WI38 (cell line): ENCODE results near the gene MACO1.

Experiments used
- H3K4me3 ChIP-seq: 2 replicates; pipeline ENCODE4 v1.5.1; 2011; ENCODE audit warnings: low read depth, mild to moderate bottlenecking, control low read depth, low read length
- TF ChIP-seq, protein P1 (sequence below): IDR thresholded peaks from 2 replicates; pipeline ENCODE4 v1.5.1; 2012; ENCODE audit warnings: low read depth, mild to moderate bottlenecking, control low read depth, low read length

MACO1 gene

GRCh38 chr1:25538191-25538767 lies 107.6 kb downstream of the MACO1 start:
- TF ChIP-seq, protein P1, sequence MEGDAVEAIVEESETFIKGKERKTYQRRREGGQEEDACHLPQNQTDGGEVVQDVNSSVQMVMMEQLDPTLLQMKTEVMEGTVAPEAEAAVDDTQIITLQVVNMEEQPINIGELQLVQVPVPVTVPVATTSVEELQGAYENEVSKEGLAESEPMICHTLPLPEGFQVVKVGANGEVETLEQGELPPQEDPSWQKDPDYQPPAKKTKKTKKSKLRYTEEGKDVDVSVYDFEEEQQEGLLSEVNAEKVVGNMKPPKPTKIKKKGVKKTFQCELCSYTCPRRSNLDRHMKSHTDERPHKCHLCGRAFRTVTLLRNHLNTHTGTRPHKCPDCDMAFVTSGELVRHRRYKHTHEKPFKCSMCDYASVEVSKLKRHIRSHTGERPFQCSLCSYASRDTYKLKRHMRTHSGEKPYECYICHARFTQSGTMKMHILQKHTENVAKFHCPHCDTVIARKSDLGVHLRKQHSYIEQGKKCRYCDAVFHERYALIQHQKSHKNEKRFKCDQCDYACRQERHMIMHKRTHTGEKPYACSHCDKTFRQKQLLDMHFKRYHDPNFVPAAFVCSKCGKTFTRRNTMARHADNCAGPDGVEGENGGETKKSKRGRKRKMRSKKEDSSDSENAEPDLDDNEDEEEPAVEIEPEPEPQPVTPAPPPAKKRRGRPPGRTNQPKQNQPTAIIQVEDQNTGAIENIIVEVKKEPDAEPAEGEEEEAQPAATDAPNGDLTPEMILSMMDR: no peak
- no peak overlapping the region for H3K4me3 ChIP-seq

GRCh38 chr1:25540750-25541342 lies 110.1 kb downstream of the MACO1 start:
- H3K4me3 ChIP-seq: no peak overlapping the region
- TF ChIP-seq, protein P1: no peak

- H3K4me3 ChIP-seq: no peak overlapping the region
- TF ChIP-seq, protein P1: no peak
Observed at GRCh38 chr1:25541425-25541824, 110.7 kb downstream of the MACO1 start.

DNA sequence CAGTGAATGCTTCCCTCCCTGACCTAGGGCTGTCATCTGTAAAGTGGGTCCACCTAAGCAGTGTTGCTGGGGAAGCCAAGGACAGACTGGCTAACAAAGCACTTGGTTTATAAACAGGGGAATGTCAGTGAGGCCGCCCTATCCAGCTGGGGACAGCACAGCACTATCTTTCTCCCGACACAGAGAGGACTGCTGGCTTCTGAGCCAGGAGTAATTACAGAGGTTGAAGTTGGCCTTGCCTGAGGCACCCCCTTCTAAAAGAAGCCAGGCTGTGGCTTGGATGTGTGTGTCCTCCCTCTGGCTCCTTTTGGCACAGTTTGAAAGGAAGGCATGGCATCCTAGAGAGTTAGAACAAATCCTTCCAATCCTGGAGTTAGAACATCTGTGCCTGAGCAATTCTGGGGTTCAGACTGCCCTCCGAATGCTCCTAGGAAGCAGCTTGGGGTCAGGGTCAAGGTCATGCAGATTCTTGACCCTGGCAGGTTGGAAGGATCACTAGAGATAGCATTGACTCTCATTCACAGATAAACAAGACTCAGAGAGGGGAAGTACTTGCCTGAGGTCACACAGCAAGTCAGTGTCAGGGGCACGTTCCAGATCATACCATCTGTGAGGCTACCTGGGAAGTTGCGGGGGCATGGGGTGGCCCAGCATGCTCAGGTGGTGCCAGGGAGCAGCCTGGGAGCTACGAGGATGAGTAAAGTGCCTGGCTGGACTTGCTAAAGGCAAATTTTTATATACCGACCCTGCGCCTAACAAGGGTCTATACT lies 111.4 kb downstream of the MACO1 start:
- TF ChIP-seq, protein P1: no peak
- no peak overlapping the region for H3K4me3 ChIP-seq

GRCh38 chr1:25543005-25543424 lies 112.3 kb downstream of the MACO1 start:
- H3K4me3 ChIP-seq: peak overlapping the region; percentile 83; the same call in 1 of the 2 replicates

DNA sequence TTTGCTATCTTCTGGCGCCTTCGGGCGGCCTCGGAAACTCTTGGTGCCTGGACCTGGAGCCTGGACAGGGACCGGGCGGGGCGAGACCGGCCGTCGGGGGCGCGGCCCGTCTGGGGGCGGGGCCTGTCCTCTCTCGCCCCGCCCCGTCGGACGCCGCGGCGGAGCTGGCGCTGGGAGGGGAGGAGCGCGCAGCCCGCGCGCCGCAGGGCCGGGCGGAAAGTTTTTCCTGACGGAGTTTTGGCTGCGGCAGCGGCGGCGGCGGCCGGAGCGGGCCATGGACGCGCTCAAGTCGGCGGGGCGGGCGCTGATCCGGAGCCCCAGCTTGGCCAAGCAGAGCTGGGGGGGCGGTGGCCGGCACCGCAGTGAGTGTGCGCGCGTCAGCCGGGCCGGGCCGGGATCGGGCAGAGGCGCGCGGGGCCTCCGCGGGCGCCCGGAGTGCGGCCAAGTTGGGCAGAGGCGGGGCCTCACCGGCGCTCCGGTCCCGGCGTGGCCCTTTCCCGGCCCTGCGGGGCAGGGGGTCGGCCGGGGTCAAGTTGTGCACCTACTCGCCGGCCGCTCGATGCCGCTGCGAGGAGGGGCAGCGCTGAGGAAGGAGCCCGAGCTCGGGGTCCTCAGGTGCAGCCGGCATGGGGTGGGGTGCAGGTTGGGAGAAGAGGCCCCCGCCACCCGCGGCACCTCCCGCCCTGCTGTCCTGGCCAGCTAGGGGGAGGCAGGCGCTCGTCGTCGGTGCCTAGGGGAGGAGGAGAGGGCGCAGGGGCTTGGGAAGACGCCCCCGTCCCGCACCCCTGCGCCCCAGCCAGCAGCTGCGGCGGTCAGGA lies 112.9 kb downstream of the MACO1 start, which contains the start of gene LDLRAP1:
Gene LDLRAP1 (plus strand): TSS at position 182 of the 818 bp plus-strand sequence. CDS start 93 bp downstream, at position 275.
- TF ChIP-seq, protein P1: no peak
- H3K4me3 ChIP-seq: peak within 1 kb of the TSS; percentile 83

More at GRCh38 chr1:25543005-25543424, 112.3 kb downstream of the MACO1 start:
- TF ChIP-seq, protein P1: no peak
